Suprapubic skin (tissue), 4 donors: ENCODE results near the gene IRS2.

Experiments used
- CTCF ChIP-seq, 2 donors: fragments of 200-600 bp in 1 of 2; fragments of 450-650 bp in 1 of 2; sonication (generic) in 1 of 2; IDR thresholded peaks; one replicate each; pipeline ENCODE4 v1.5.1; 2016 to 2019; ENCODE audit warnings: antibody characterized with exemption in 2 of 2, mild to moderate bottlenecking in 1 of 2, moderate library complexity in 1 of 2
- EP300 ChIP-seq: sonication (generic); formaldehyde crosslinking; IDR thresholded peaks from one replicate; pipeline ENCODE4 v1.6.1; 2017; ENCODE audit warnings: antibody characterized with exemption
- POLR2A ChIP-seq, 2 donors: fragments of 450-650 bp; IDR thresholded peaks; one replicate each; pipeline ENCODE4 v1.6.1; 2017; ENCODE audit warnings: antibody characterized with exemption in 2 of 2, mild to moderate bottlenecking in 2 of 2, moderate library complexity in 2 of 2
- POLR2AphosphoS5 ChIP-seq, 3 donors: sonication (generic); formaldehyde crosslinking; IDR thresholded peaks; one replicate each; pipeline ENCODE4 v1.6.1; 2017; ENCODE audit warnings: antibody characterized with exemption in 3 of 3

GRCh38 chr13:109768616-109769015 is 17.8 kb downstream of the IRS2 start:
- TF ChIP-seq POLR2AphosphoS5 (IDR thresholded peaks at IDR 0.05), result no peak
- no peak for TF ChIP-seq CTCF (IDR thresholded peaks at IDR 0.05)
- TF ChIP-seq EP300, result no peak
- TF ChIP-seq POLR2A (IDR thresholded peaks at IDR 0.05), result no peak
